ENCODE data around the gene F7.
"Not testable (repeated sequence)": the region's sequence is repeated elsewhere in the genome, so short reads cannot be mapped to it uniquely, and the experiment has no call there.

The F7 gene

GRCh38 chr13:113105032-113105920 is at the start of gene F7:
Gene F7 (plus strand): TSS chr13:113105791. CDS start chr13:113105842, 51 bp downstream.
- no peak for DNase-seq

GRCh38 chr13:113057084-113057483 is 48.5 kb upstream of the F7 start:
- DNase-seq, result no peak

- not testable (repeated sequence) for DNase-seq
Observed at GRCh38 chr13:113057559-113057958, 48.0 kb upstream of the F7 start.

GRCh38 chr13:113058129-113058987 is 47.2 kb upstream of the F7 start:
- DNase-seq, result no peak

- DNase-seq, result no peak
Observed at GRCh38 chr13:113058988-113059850, 46.4 kb upstream of the F7 start.

GRCh38 chr13:113059891-113060290 is 45.7 kb upstream of the F7 start:
- no peak for DNase-seq

GRCh38 chr13:113060557-113061270 is 44.9 kb upstream of the F7 start:
- no peak for DNase-seq

GRCh38 chr13:113061271-113061625 is 44.3 kb upstream of the F7 start:
- no peak for DNase-seq

- DNase-seq, result no peak
Observed at GRCh38 chr13:113061796-113062425, 43.7 kb upstream of the F7 start.

- no peak for DNase-seq
Observed at GRCh38 chr13:113062691-113063090, 42.9 kb upstream of the F7 start.

- DNase-seq, result no peak
Observed at GRCh38 chr13:113063091-113063491, 42.5 kb upstream of the F7 start.

- no peak for DNase-seq
Observed at GRCh38 chr13:113064000-113064533, 41.5 kb upstream of the F7 start.

GRCh38 chr13:113064534-113065405 is 40.8 kb upstream of the F7 start:
- no peak for DNase-seq

GRCh38 chr13:113065406-113066141 is 40.0 kb upstream of the F7 start:
- no peak for DNase-seq

GRCh38 chr13:113066142-113066455 is 39.5 kb upstream of the F7 start:
- no peak for DNase-seq

- no peak for DNase-seq
Observed at GRCh38 chr13:113066746-113067145, 38.8 kb upstream of the F7 start.

- no peak for DNase-seq
Observed at GRCh38 chr13:113069861-113070805, 35.5 kb upstream of the F7 start.

- DNase-seq, result no peak
Observed at GRCh38 chr13:113070855-113071254, 34.7 kb upstream of the F7 start.

GRCh38 chr13:113072376-113072775 is 33.2 kb upstream of the F7 start:
- no peak for DNase-seq

Data from CD4-positive, alpha-beta T cell treated with Interleukin-1 beta for 1 hour (primary cell).